HG02763 (cell line): ENCODE results near the gene HBZ.
"Not testable (repeated sequence)": the region's sequence is repeated elsewhere in the genome, so short reads cannot be mapped to it uniquely, and the experiment has no call there.

Source experiments
- ATAC-seq: cut with Tn5 transposase; IDR thresholded peaks from one replicate; pipeline ENCODE4 v1.9.1; 2021; ENCODE audit warnings: mild to moderate bottlenecking, moderate library complexity; ENCODE audit not compliant: unreplicated experiment

Gene HBZ

GRCh38 chr16:164134-164823 is 11.8 kb downstream of the HBZ start:
- ATAC-seq, result not testable (repeated sequence)

- no peak for ATAC-seq
Observed at GRCh38 chr16:164827-165538, 12.5 kb downstream of the HBZ start.

- no peak for ATAC-seq
Observed at GRCh38 chr16:165539-166374, 13.3 kb downstream of the HBZ start, which contains the start of gene HBM. TSS of gene HBM (plus strand) at chr16:165978. CDS start at chr16:165998, 20 bp downstream.

GRCh38 chr16:166375-167121 is 14.1 kb downstream of the HBZ start:
- no peak for ATAC-seq

- ATAC-seq, result no peak
Observed at GRCh38 chr16:167122-167690, 14.8 kb downstream of the HBZ start.

- ATAC-seq, result no peak
Observed at GRCh38 chr16:168424-168823, 16.0 kb downstream of the HBZ start.

GRCh38 chr16:169014-169413 is 16.6 kb downstream of the HBZ start:
- no peak for ATAC-seq

GRCh38 chr16:170088-170507 is 17.7 kb downstream of the HBZ start:
- ATAC-seq, result not testable (repeated sequence)

GRCh38 chr16:170788-171187 is 18.3 kb downstream of the HBZ start:
- no peak for ATAC-seq

- ATAC-seq, result not testable (repeated sequence)
Observed at GRCh38 chr16:172374-172941, 20.0 kb downstream of the HBZ start, which contains the start of gene HBA2. TSS of gene HBA2 (plus strand) at chr16:172876. CDS start at chr16:172913, 37 bp downstream.

GRCh38 chr16:173211-173854 is 20.9 kb downstream of the HBZ start:
- not testable (repeated sequence) for ATAC-seq

GRCh38 chr16:173928-174769 is 21.7 kb downstream of the HBZ start:
- ATAC-seq, result not testable (repeated sequence)

- ATAC-seq, result no peak
Observed at GRCh38 chr16:175011-175949, 22.8 kb downstream of the HBZ start.

GRCh38 chr16:176006-176405 is 23.6 kb downstream of the HBZ start:
- not testable (repeated sequence) for ATAC-seq

- ATAC-seq, result not testable (repeated sequence)
Observed at GRCh38 chr16:176477-177382, 24.3 kb downstream of the HBZ start, which contains the start of gene HBA1. TSS of gene HBA1 (plus strand) at chr16:176680. CDS start at chr16:176717, 37 bp downstream.

- ATAC-seq, result no peak
Observed at GRCh38 chr16:177394-177822, 25.0 kb downstream of the HBZ start.
